ENCODE results near the gene GADD45B. TPM values are rescaled to one million over a fixed set of nuclear protein-coding genes. Genes with fewer than 3 reads are reported as not detected.
"Not testable (repeated sequence)": the region's sequence is repeated elsewhere in the genome, so short reads cannot be mapped to it uniquely, and the experiment has no call there.

GADD45B gene
- total and polyA plus RNA-seq, 2 donors (not counting 3 experiments of a cell fraction or from before 2014, with no cell fraction given): 61.3 to 267 TPM

- POLR2A ChIA-PET: interaction anchor here (0.7 to 0.8 kb wide), 2 partner anchors 20 to 42 kb away, joined by 7 to 10 read pairs; no protein-coding TSS in a partner anchor
- H3K4me2 ChIP-seq (ENCODE audit: insufficient read depth, low read length); H3K4me1 ChIP-seq (ENCODE audit: control insufficient read depth, extremely low read depth, insufficient read depth, low read length); H3K9ac ChIP-seq (replicated peaks; ENCODE audit: extremely low read depth, insufficient read depth, low read length); H4K20me1 ChIP-seq (replicated peaks; ENCODE audit: control insufficient read depth, extremely low read depth, insufficient read depth, low read length); H3K9me1 ChIP-seq (replicated peaks; ENCODE audit: control insufficient read depth, extremely low read depth, insufficient read depth, low read length); H3K79me2 ChIP-seq (ENCODE audit: control insufficient read depth, insufficient read depth, low read length); intact Hi-C loops (cut with micrococcal nuclease); H3K36me3 ChIP-seq (ENCODE audit: control insufficient read depth in 2 of 2, extremely low read depth in 1 of 2, insufficient read depth in 2 of 2, low read length in 2 of 2); dilution Hi-C loops (cut with MboI; ENCODE audit: extremely low pct_ligation_motif_present, low sequenced_read_pairs); H2AFZ ChIP-seq (ENCODE audit: low read depth, low read length); DNase-seq (ENCODE audit: low read depth, low spot score); H3K27me3 ChIP-seq (ENCODE audit: control insufficient read depth in 2 of 2, insufficient read depth in 2 of 2, low read length in 2 of 2); BruUV-seq (replicated peaks); H3K4me3 ChIP-seq (replicated peaks in 1 of 3; ENCODE audit: insufficient read depth in 1 of 3, low read depth in 1 of 3, low read length in 3 of 3); H3K9me3 ChIP-seq (replicated peaks; ENCODE audit: control insufficient read depth, insufficient read depth, low read length); FAIRE-seq; H3K27ac ChIP-seq (ENCODE audit: insufficient read depth, low read depth, low read length); CTCF ChIA-PET: not testable (repeated sequence)
These were observed 42.9 kb downstream of the GADD45B start for GRCh38 chr19:2518856-2519255.

- FAIRE-seq (no peak), DNase-seq (ENCODE audit: low read depth, low spot score) (no peak)
- Histone ChIP-seq H3K9ac (replicated peaks; ENCODE audit: extremely low read depth, insufficient read depth, low read length) (no peak overlapping the region), H3K4me3 (replicated peaks in 1 of 3; ENCODE audit: insufficient read depth in 1 of 3, low read depth in 1 of 3, low read length in 3 of 3) (no peak overlapping the region), H3K4me2 (ENCODE audit: insufficient read depth, low read length) (no peak overlapping the region), H4K20me1 (replicated peaks; ENCODE audit: control insufficient read depth, extremely low read depth, insufficient read depth, low read length) (no peaks in the 10 kb centered on the region), H3K9me1 (replicated peaks; ENCODE audit: control insufficient read depth, extremely low read depth, insufficient read depth, low read length) (no peaks in the 10 kb centered on the region), H2AFZ (ENCODE audit: low read depth, low read length) (no peak overlapping the region), H3K36me3 (ENCODE audit: control insufficient read depth in 2 of 2, extremely low read depth in 1 of 2, insufficient read depth in 2 of 2, low read length in 2 of 2) (no peaks in the 10 kb centered on the region), H3K79me2 (ENCODE audit: control insufficient read depth, insufficient read depth, low read length) (no peaks in the 10 kb centered on the region), H3K9me3 (replicated peaks; ENCODE audit: control insufficient read depth, insufficient read depth, low read length) (no peaks in the 10 kb centered on the region), H3K4me1 (ENCODE audit: control insufficient read depth, extremely low read depth, insufficient read depth, low read length) (no peaks in the 10 kb centered on the region), H3K27ac (ENCODE audit: insufficient read depth, low read depth, low read length) (no peak overlapping the region), H3K27me3 (ENCODE audit: control insufficient read depth in 2 of 2, insufficient read depth in 2 of 2, low read length in 2 of 2) (no peaks in the 10 kb centered on the region)
- intact Hi-C loops (cut with micrococcal nuclease) (no loop called here), dilution Hi-C loops (cut with MboI; ENCODE audit: extremely low pct_ligation_motif_present, low sequenced_read_pairs) (no loop called here)
- no peak for TF ChIP-seq FOS (IDR thresholded peaks at IDR 0.05; ENCODE audit: borderline replicate concordance, insufficient read depth, low read length)
- TF ChIP-seq POLR2AphosphoS5 (IDR thresholded peaks at IDR 0.05; ENCODE audit: insufficient read depth, low read depth, low read length): no peak
- TF ChIP-seq EZH2 (IDR thresholded peaks at IDR 0.05; ENCODE audit: borderline replicate concordance, low read depth, low read length, severe bottlenecking): no peak
- TF ChIP-seq GATA2 (IDR thresholded peaks at IDR 0.05; ENCODE audit: insufficient read depth, insufficient read length, low read depth, low read length): no peak
- no peak for TF ChIP-seq MAX (IDR thresholded peaks at IDR 0.05; ENCODE audit: insufficient read depth, insufficient read length)
- TF ChIP-seq JUN (IDR thresholded peaks at IDR 0.05; ENCODE audit: borderline replicate concordance, insufficient read depth, insufficient read length, low read depth): no peak
- TF ChIP-seq, protein P1, sequence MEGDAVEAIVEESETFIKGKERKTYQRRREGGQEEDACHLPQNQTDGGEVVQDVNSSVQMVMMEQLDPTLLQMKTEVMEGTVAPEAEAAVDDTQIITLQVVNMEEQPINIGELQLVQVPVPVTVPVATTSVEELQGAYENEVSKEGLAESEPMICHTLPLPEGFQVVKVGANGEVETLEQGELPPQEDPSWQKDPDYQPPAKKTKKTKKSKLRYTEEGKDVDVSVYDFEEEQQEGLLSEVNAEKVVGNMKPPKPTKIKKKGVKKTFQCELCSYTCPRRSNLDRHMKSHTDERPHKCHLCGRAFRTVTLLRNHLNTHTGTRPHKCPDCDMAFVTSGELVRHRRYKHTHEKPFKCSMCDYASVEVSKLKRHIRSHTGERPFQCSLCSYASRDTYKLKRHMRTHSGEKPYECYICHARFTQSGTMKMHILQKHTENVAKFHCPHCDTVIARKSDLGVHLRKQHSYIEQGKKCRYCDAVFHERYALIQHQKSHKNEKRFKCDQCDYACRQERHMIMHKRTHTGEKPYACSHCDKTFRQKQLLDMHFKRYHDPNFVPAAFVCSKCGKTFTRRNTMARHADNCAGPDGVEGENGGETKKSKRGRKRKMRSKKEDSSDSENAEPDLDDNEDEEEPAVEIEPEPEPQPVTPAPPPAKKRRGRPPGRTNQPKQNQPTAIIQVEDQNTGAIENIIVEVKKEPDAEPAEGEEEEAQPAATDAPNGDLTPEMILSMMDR (IDR thresholded peaks at IDR 0.05; ENCODE audit: extremely low read depth in 1 of 2, insufficient read depth in 1 of 2, low read depth in 1 of 2, low read length in 2 of 2): no peak
- no peak for TF ChIP-seq POLR2A (IDR thresholded peaks at IDR 0.05; ENCODE audit: low read depth, low read length)
- no peak for TF ChIP-seq MYC (IDR thresholded peaks at IDR 0.05; ENCODE audit: low read depth, low read length)
- ChIA-PET POLR2A (interaction anchor here (0.8 kb wide), 1 partner anchor 43 kb away, joined by 10 read pairs; no protein-coding TSS in a partner anchor), CTCF (no interaction called here)
- no TSS peak for BruUV-seq (replicated peaks)
These were observed 43.6 kb downstream of the GADD45B start for GRCh38 chr19:2519482-2519881.

All from endothelial cell of umbilical vein (primary cell).